Measurements from ENCODE around the gene FOXP1. TPM values are rescaled to one million over a fixed set of nuclear protein-coding genes. Genes with fewer than 3 reads are reported as not detected.

FOXP1 gene
- total and polyA plus RNA-seq, 8 donors: 95.1 to 143 (median 123) TPM

GRCh38 chr3:71225951-71226564, 357.5 kb downstream of the FOXP1 start:
- intact Hi-C loops (cut with DNase I): no loop called here
- DNase-seq (no peak), ATAC-seq (peak; percentile 26)
- peaks cover 4 to 30% of the 10 kb centered on the region in 2 donors for H3K4me1 ChIP-seq
- no peaks in the 10 kb centered on the region for H3K9me3 ChIP-seq
- H3K4me3 ChIP-seq: no peak overlapping the region
- H3K27me3 ChIP-seq: no peaks in the 10 kb centered on the region
- TF ChIP-seq CTCF (IDR thresholded peaks at IDR 0.05): no peak
- H3K27ac ChIP-seq: peak overlapping the region; percentile 21 to 51
- no peaks in the 10 kb centered on the region for H3K36me3 ChIP-seq

- no peak for TF ChIP-seq CTCF (IDR thresholded peaks at IDR 0.05)
- H3K4me3 ChIP-seq: no peak overlapping the region
- H3K36me3 ChIP-seq: no peaks in the 10 kb centered on the region
- peak overlapping the region in 1 of 2 donors; percentile 21 for H3K27ac ChIP-seq
- intact Hi-C loops (cut with DNase I): no loop called here
- H3K4me1 ChIP-seq: peaks cover 4 to 27% of the 10 kb centered on the region in 2 donors
- no peaks in the 10 kb centered on the region for H3K9me3 ChIP-seq
- H3K27me3 ChIP-seq: no peaks in the 10 kb centered on the region
- ATAC-seq (no peak), DNase-seq (no peak)
Measured at GRCh38 chr3:71225002-71225684, 358.4 kb downstream of the FOXP1 start.

GRCh38 chr3:71219744-71220638, 363.5 kb downstream of the FOXP1 start:
- intact Hi-C loops (cut with DNase I): no loop called here
- Histone ChIP-seq H3K9me3 (no peaks in the 10 kb centered on the region), H3K36me3 (no peaks in the 10 kb centered on the region), H3K4me1 (no peaks in the 10 kb centered on the region), H3K27ac (no peak overlapping the region), H3K4me3 (no peak overlapping the region), H3K27me3 (no peaks in the 10 kb centered on the region)
- peak; percentile 81 for ATAC-seq
- no peak for TF ChIP-seq CTCF (IDR thresholded peaks at IDR 0.05)
- no peak for DNase-seq

- TF ChIP-seq CTCF (IDR thresholded peaks at IDR 0.05): no peak
- intact Hi-C loops (cut with DNase I): no loop called here
- Histone ChIP-seq H3K36me3 (no peaks in the 10 kb centered on the region), H3K27me3 (no peaks in the 10 kb centered on the region), H3K27ac (no peak overlapping the region), H3K9me3 (no peaks in the 10 kb centered on the region), H3K4me1 (no peaks in the 10 kb centered on the region), H3K4me3 (no peak overlapping the region)
- no peak for DNase-seq
- ATAC-seq: no peak
Measured at GRCh38 chr3:71218508-71218907, 365.0 kb downstream of the FOXP1 start.
